ENCODE measurements around the gene USP17L21.
"Not testable (repeated sequence)": the region's sequence is repeated elsewhere in the genome, so short reads cannot be mapped to it uniquely, and the experiment has no call there.

Gene USP17L21

DNA sequence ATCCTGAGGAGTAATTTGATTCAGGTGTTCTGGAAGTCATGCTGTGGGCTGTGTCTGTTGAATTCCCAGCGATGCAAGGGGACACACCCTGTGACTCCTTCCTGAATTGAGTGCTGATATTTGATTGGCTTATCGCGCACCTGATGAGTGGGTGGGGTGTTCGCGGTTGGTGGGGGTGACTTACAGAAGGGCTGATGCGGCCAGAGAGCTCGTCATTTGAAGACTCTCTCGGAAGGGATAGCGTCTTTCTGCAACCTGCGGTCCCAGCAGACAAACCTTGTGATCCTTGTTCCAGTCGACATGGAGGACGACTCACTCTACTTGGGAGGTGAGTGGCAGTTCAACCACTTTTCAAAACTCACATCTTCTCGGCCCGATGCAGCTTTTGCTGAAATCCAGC lies 19.1 kb upstream of the USP17L21 start, which contains the start of gene USP17L17:
Gene USP17L17, plus strand, starts transcription at position 301 of the 400 bp plus-strand sequence. Its CDS starts 0 bp downstream, at position 301.
- H2AFZ ChIP-seq (ENCODE audit: low read depth, low read length, severe bottlenecking); H3K9me3 ChIP-seq (ENCODE audit: insufficient read depth, low read length); H3K27me3 ChIP-seq (ENCODE audit: low read length); H3K9ac ChIP-seq (ENCODE audit: low read length); H3K4me2 ChIP-seq (ENCODE audit: low read depth, low read length, poor library complexity, severe bottlenecking); H3K27ac ChIP-seq (ENCODE audit: low read depth, low read length); H3K79me2 ChIP-seq (ENCODE audit: insufficient read depth, low read length); H4K20me1 ChIP-seq (ENCODE audit: low read depth, low read length); H3K36me3 ChIP-seq (ENCODE audit: low read length); H3F3A ChIP-seq (ENCODE audit: insufficient read depth); H3K9me2 ChIP-seq (replicated peaks; ENCODE audit: insufficient read depth, low read length); H3K4me3 ChIP-seq (ENCODE audit: insufficient read depth, low read length, poor library complexity, severe bottlenecking): not testable (repeated sequence)

DNA sequence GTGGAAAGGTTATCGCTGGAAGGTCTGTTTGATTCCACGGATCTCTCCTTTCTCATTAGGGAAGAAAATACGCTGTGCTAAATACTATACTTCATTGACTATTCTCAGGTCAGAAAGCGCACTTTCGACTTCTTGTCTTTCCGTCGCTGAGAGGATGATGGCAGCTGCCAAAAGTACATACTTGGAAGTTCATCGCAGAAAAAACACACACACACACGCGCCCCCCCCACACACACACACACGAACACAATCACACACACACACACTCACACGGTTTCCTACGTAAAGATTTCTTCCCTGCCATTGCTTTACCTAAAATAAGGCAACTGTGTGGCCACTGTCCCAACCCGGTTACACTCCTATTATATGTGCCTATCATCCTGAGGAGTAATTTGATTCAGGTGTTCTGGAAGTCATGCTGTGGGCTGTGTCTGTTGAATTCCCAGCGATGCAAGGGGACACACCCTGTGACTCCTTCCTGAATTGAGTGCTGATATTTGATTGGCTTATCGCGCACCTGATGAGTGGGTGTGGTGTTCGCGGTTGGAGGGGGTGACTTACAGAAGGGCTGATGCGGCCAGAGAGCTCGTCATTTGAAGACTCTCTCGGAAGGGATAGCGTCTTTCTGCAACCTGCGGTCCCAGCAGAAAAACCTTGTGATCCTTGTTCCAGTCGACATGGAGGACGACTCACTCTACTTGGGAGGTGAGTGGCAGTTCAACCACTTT lies 14.6 kb upstream of the USP17L21 start, which contains the start of gene USP17L18:
Gene USP17L18, plus strand, starts transcription at position 678 of the 728 bp plus-strand sequence. Its CDS starts 0 bp downstream, at position 678.
- H3K9me3 ChIP-seq (ENCODE audit: insufficient read depth, low read length); H3K36me3 ChIP-seq (ENCODE audit: low read length); H3K4me2 ChIP-seq (ENCODE audit: low read depth, low read length, poor library complexity, severe bottlenecking); H3K27me3 ChIP-seq (ENCODE audit: low read length); H4K20me1 ChIP-seq (ENCODE audit: low read depth, low read length); H3F3A ChIP-seq (ENCODE audit: insufficient read depth); H3K79me2 ChIP-seq (ENCODE audit: insufficient read depth, low read length); H2AFZ ChIP-seq (ENCODE audit: low read depth, low read length, severe bottlenecking); H3K4me3 ChIP-seq (ENCODE audit: insufficient read depth, low read length, poor library complexity, severe bottlenecking); H3K27ac ChIP-seq (ENCODE audit: low read depth, low read length); H3K9me2 ChIP-seq (replicated peaks; ENCODE audit: insufficient read depth, low read length); H3K9ac ChIP-seq (ENCODE audit: low read length): not testable (repeated sequence)

DNA sequence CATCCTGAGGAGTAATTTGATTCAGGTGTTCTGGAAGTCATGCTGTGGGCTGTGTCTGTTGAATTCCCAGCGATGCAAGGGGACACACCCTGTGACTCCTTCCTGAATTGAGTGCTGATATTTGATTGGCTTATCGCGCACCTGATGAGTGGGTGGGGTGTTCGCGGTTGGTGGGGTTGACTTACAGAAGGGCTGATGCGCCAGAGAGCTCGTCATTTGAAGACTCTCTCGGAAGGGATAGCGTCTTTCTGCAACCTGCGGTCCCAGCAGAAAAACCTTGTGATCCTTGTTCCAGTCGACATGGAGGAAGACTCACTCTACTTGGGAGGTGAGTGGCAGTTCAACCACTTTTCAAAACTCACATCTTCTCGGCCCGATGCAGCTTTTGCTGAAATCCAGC lies 9.6 kb upstream of the USP17L21 start, which contains the start of gene USP17L19:
Gene USP17L19, plus strand, starts transcription at position 301 of the 400 bp plus-strand sequence. Its CDS starts 0 bp downstream, at position 301.
- not testable (repeated sequence) for H2AFZ ChIP-seq (ENCODE audit: low read depth, low read length, severe bottlenecking); H3K9me3 ChIP-seq (ENCODE audit: insufficient read depth, low read length); H3K27me3 ChIP-seq (ENCODE audit: low read length); H3K4me2 ChIP-seq (ENCODE audit: low read depth, low read length, poor library complexity, severe bottlenecking); H3K9ac ChIP-seq (ENCODE audit: low read length); H4K20me1 ChIP-seq (ENCODE audit: low read depth, low read length); H3F3A ChIP-seq (ENCODE audit: insufficient read depth); H3K27ac ChIP-seq (ENCODE audit: low read depth, low read length); H3K4me3 ChIP-seq (ENCODE audit: insufficient read depth, low read length, poor library complexity, severe bottlenecking); H3K36me3 ChIP-seq (ENCODE audit: low read length); H3K79me2 ChIP-seq (ENCODE audit: insufficient read depth, low read length); H3K9me2 ChIP-seq (replicated peaks; ENCODE audit: insufficient read depth, low read length)

DNA sequence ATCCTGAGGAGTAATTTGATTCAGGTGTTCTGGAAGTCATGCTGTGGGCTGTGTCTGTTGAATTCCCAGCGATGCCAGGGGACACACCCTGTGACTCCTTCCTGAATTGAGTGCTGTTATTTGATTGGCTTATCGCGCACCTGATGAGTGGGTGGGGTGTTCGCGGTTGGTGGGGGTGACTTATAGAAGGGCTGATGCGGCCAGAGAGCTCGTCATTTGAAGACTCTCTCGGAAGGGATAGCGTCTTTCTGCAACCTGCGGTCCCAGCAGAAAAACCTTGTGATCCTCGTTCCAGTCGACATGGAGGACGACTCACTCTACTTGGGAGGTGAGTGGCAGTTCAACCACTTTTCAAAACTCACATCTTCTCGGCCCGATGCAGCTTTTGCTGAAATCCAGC lies 4.8 kb upstream of the USP17L21 start, which contains the start of gene USP17L20:
Gene USP17L20, plus strand, starts transcription at position 301 of the 400 bp plus-strand sequence. Its CDS starts 0 bp downstream, at position 301.
- H4K20me1 ChIP-seq (ENCODE audit: low read depth, low read length); H3K27ac ChIP-seq (ENCODE audit: low read depth, low read length); H3K4me3 ChIP-seq (ENCODE audit: insufficient read depth, low read length, poor library complexity, severe bottlenecking); H2AFZ ChIP-seq (ENCODE audit: low read depth, low read length, severe bottlenecking); H3K9me3 ChIP-seq (ENCODE audit: insufficient read depth, low read length); H3K9me2 ChIP-seq (replicated peaks; ENCODE audit: insufficient read depth, low read length); H3K9ac ChIP-seq (ENCODE audit: low read length); H3K79me2 ChIP-seq (ENCODE audit: insufficient read depth, low read length); H3K4me2 ChIP-seq (ENCODE audit: low read depth, low read length, poor library complexity, severe bottlenecking); H3K36me3 ChIP-seq (ENCODE audit: low read length); H3K27me3 ChIP-seq (ENCODE audit: low read length); H3F3A ChIP-seq (ENCODE audit: insufficient read depth): not testable (repeated sequence)

DNA sequence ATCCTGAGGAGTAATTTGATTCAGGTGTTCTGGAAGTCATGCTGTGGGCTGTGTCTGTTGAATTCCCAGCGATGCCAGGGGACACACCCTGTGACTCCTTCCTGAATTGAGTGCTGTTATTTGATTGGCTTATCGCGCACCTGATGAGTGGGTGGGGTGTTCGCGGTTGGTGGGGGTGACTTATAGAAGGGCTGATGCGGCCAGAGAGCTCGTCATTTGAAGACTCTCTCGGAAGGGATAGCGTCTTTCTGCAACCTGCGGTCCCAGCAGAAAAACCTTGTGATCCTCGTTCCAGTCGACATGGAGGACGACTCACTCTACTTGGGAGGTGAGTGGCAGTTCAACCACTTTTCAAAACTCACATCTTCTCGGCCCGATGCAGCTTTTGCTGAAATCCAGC lies 4.6 kb downstream of the USP17L21 start, which contains the start of gene USP17L22:
Gene USP17L22, plus strand, starts transcription at position 301 of the 400 bp plus-strand sequence. Its CDS starts 0 bp downstream, at position 301.
- not testable (repeated sequence) for H4K20me1 ChIP-seq (ENCODE audit: low read depth, low read length); H3K79me2 ChIP-seq (ENCODE audit: insufficient read depth, low read length); H3K4me2 ChIP-seq (ENCODE audit: low read depth, low read length, poor library complexity, severe bottlenecking); H3K27me3 ChIP-seq (ENCODE audit: low read length); H3F3A ChIP-seq (ENCODE audit: insufficient read depth); H3K9ac ChIP-seq (ENCODE audit: low read length); H3K9me2 ChIP-seq (replicated peaks; ENCODE audit: insufficient read depth, low read length); H3K27ac ChIP-seq (ENCODE audit: low read depth, low read length); H3K36me3 ChIP-seq (ENCODE audit: low read length); H3K9me3 ChIP-seq (ENCODE audit: insufficient read depth, low read length); H3K4me3 ChIP-seq (ENCODE audit: insufficient read depth, low read length, poor library complexity, severe bottlenecking); H2AFZ ChIP-seq (ENCODE audit: low read depth, low read length, severe bottlenecking)

DNA sequence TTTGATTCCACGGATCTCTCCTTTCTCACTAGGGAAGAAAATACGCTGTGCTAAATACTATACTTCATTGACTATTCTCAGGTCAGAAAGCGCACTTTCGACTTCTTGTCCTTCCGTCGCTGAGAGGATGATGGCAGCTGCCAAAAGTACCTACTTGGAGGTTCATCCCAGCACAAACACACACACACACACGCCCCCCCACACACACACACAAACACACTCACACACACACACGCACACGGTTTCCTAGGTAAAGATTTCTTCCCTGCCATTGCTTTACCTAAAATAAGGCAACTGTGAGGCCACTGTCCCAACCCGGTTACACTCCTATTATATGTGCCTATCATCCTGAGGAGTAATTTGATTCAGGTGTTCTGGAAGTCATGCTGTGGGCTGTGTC lies 9.0 kb downstream of the USP17L21 start:
- H3K79me2 ChIP-seq (ENCODE audit: insufficient read depth, low read length); H2AFZ ChIP-seq (ENCODE audit: low read depth, low read length, severe bottlenecking); H3K4me3 ChIP-seq (ENCODE audit: insufficient read depth, low read length, poor library complexity, severe bottlenecking); H3K4me2 ChIP-seq (ENCODE audit: low read depth, low read length, poor library complexity, severe bottlenecking); H3K27ac ChIP-seq (ENCODE audit: low read depth, low read length); H3K9ac ChIP-seq (ENCODE audit: low read length); H4K20me1 ChIP-seq (ENCODE audit: low read depth, low read length); H3K27me3 ChIP-seq (ENCODE audit: low read length); H3K36me3 ChIP-seq (ENCODE audit: low read length); H3F3A ChIP-seq (ENCODE audit: insufficient read depth); H3K9me3 ChIP-seq (ENCODE audit: insufficient read depth, low read length); H3K9me2 ChIP-seq (replicated peaks; ENCODE audit: insufficient read depth, low read length): not testable (repeated sequence)
